Measurements from ENCODE around the gene DLX1.

- TF ChIP-seq EZH2phosphoT487 (IDR thresholded peaks at IDR 0.05; ENCODE audit: borderline replicate concordance, low read length) (peak; percentile 17; the same call in 1 of the 2 replicates), CTCF (IDR thresholded peaks at IDR 0.05; ENCODE audit: low read depth, low read length, poor library complexity, severe bottlenecking) (no peak)
Observed at GRCh38 chr2:172084645-172085459, 455 bp upstream of the DLX1 start.

Measured in DOHH2 (cell line).